Liver (tissue), 9 donors: ENCODE measurements around the gene L3MBTL3. TPM values are rescaled to one million over a fixed set of nuclear protein-coding genes. Genes with fewer than 3 reads are reported as not detected.

Experiments
- DNase-seq: peaks from one replicate; pipeline ENCODE4 v3.0.0-alpha.2; 2017; ENCODE audit warnings: low spot score
- H3K27ac ChIP-seq, 2 donors: one replicate each; pipeline ENCODE4 v1.7.0; 2013; ENCODE audit warnings: inconsistent platforms in 2 of 2, low read length in 2 of 2, control low read depth in 1 of 2, low read depth in 1 of 2, mild to moderate bottlenecking in 1 of 2
- H3K27me3 ChIP-seq, 4 donors: one replicate each; pipeline versions ENCODE4 v1.6.1 to v1.7.0; 2013; ENCODE audit warnings: low read length in 3 of 4, inconsistent platforms in 1 of 4, mild to moderate bottlenecking in 1 of 4, moderate library complexity in 1 of 4; ENCODE audit not compliant: control insufficient read depth in 4 of 4, insufficient read depth in 4 of 4
- H3K36me3 ChIP-seq, 4 donors: one replicate each; pipeline versions ENCODE4 v1.6.1 to v1.7.0; 2013; ENCODE audit warnings: low read length in 3 of 4, mild to moderate bottlenecking in 3 of 4, low read depth in 1 of 4, moderate library complexity in 1 of 4; ENCODE audit not compliant: control insufficient read depth in 4 of 4, insufficient read depth in 3 of 4
- H3K4me1 ChIP-seq, 4 donors: one replicate each; pipeline versions ENCODE4 v1.6.1 to v1.7.0; 2013; ENCODE audit warnings: low read length in 3 of 4, mild to moderate bottlenecking in 3 of 4, moderate library complexity in 1 of 4; ENCODE audit not compliant: control insufficient read depth in 4 of 4, insufficient read depth in 4 of 4
- H3K4me3 ChIP-seq, 3 donors: one replicate each; pipeline versions ENCODE4 v1.6.1 to v1.7.0; 2013; ENCODE audit warnings: low read length in 3 of 3, control low read depth in 1 of 3, low read depth in 1 of 3, mild to moderate bottlenecking in 1 of 3
- H3K9ac ChIP-seq, 2 donors: one replicate each; pipeline ENCODE4 v1.7.0; 2013; ENCODE audit warnings: low read length in 2 of 2, mild to moderate bottlenecking in 2 of 2, moderate library complexity in 2 of 2, control low read depth in 1 of 2, low read depth in 1 of 2
- H3K9me3 ChIP-seq, 4 donors: one replicate each; pipeline versions ENCODE4 v1.6.1 to v1.7.0; 2013; ENCODE audit warnings: low read length in 3 of 4; ENCODE audit not compliant: control insufficient read depth in 4 of 4
- ATF3 ChIP-seq: IDR thresholded peaks from 2 replicates; pipeline ENCODE4 v1.6.1; 2016; ENCODE audit warnings: antibody characterized with exemption
- CTCF ChIP-seq: fragments of 150-350 bp; IDR thresholded peaks from 2 replicates; pipeline ENCODE4 v1.5.1; 2017; ENCODE audit warnings: improper control_type of control experiment, low read depth, low read length; ENCODE audit not compliant: missing input control
- EGR1 ChIP-seq, 2 donors: IDR thresholded peaks; 2 replicates each; pipeline ENCODE4 v1.6.1; 2016 to 2018; ENCODE audit warnings: antibody characterized with exemption in 2 of 2, low read depth in 2 of 2
- FOXA1 ChIP-seq: IDR thresholded peaks from 2 replicates; pipeline ENCODE4 v1.6.1; 2016; ENCODE audit warnings: antibody characterized with exemption
- FOXA2 ChIP-seq: IDR thresholded peaks from 2 replicates; pipeline ENCODE4 v1.6.1; 2016; ENCODE audit warnings: antibody characterized with exemption
- HNF4A ChIP-seq, 2 donors: conservative IDR thresholded peaks; 2 replicates each; pipeline ENCODE4 v1.6.1; 2016; ENCODE audit warnings: antibody characterized with exemption in 2 of 2, mild to moderate bottlenecking in 2 of 2
- HNF4G ChIP-seq: IDR thresholded peaks from 2 replicates; pipeline ENCODE4 v1.6.1; 2016; ENCODE audit warnings: antibody characterized with exemption
- JUND ChIP-seq, 2 donors: IDR thresholded peaks; 2 replicates each; pipeline ENCODE4 v1.6.1; 2016; ENCODE audit warnings: antibody characterized with exemption in 2 of 2
- MAX ChIP-seq: IDR thresholded peaks from 2 replicates; pipeline ENCODE4 v1.6.1; 2016; ENCODE audit warnings: antibody characterized with exemption
- NR2F2 ChIP-seq: IDR thresholded peaks from 2 replicates; pipeline ENCODE4 v1.6.1; 2016; ENCODE audit warnings: antibody characterized with exemption
- RAD21 ChIP-seq, 2 donors: IDR thresholded peaks; 2 replicates each; pipeline ENCODE4 v1.6.1; 2016; ENCODE audit warnings: antibody characterized with exemption in 2 of 2, mild to moderate bottlenecking in 2 of 2
- REST ChIP-seq: IDR thresholded peaks from 2 replicates; pipeline ENCODE4 v1.6.1; 2016; ENCODE audit warnings: antibody characterized with exemption, mild to moderate bottlenecking
- RXRA ChIP-seq, 2 donors: IDR thresholded peaks; 2 replicates each; pipeline ENCODE4 v1.6.1; 2017 to 2018; ENCODE audit warnings: antibody characterized with exemption in 2 of 2, mild to moderate bottlenecking in 1 of 2
- SP1 ChIP-seq: IDR thresholded peaks from 2 replicates; pipeline ENCODE4 v1.6.1; 2018; ENCODE audit warnings: antibody characterized with exemption, mild to moderate bottlenecking
- TAF1 ChIP-seq: conservative IDR thresholded peaks from 2 replicates; pipeline ENCODE4 v1.6.1; 2016; ENCODE audit warnings: antibody characterized with exemption, mild to moderate bottlenecking
- YY1 ChIP-seq: IDR thresholded peaks from 2 replicates; pipeline ENCODE4 v1.6.1; 2016; ENCODE audit warnings: antibody characterized with exemption, mild to moderate bottlenecking
- ZBTB33 ChIP-seq: IDR thresholded peaks from 2 replicates; pipeline ENCODE4 v1.6.1; 2016; ENCODE audit warnings: antibody characterized with exemption
- WGBS: extraction: QIAGEN DNeasy Blood & Tissue Kit; methylation state at CpG from one replicate; pipeline ENCODE4 v1.1.7; 2013; 5-methylcytosine and 5-hydroxymethylcytosine counted together
- polyA plus RNA-seq, 2 donors: library from polyadenylated mRNA; stranded (reverse) in 1 of 2; unstranded in 1 of 2; fragments of 200-250 nt in 1 of 2; fragments of >200 nt in 1 of 2; fragmentation: Nextera tagmentation in 1 of 2; extraction: Ambion mirVana in 1 of 2; gene quantifications; one replicate each; pipeline versions ENCODE4 v1.2.1 to v1.2.3, GENCODE V29; 2013 to 2015
- total RNA-seq, 2 donors: library from RNA; depleted of rRNA; stranded (reverse); fragments of >200 nt; gene quantifications; one replicate each; pipeline ENCODE4 v1.2.3, GENCODE V29; 2014
- donor health status: healthy.
- donor health status: healthy.
- donor health status: healthy.
- donor health status: healthy.
- donor health status: healthy.

Gene L3MBTL3
- total and polyA plus RNA-seq, 4 donors, result 1.9 to 9.2 (median 3.7) TPM

GRCh38 chr6:130043344-130043743 is 25.0 kb downstream of the L3MBTL3 start (continued):
- TF ChIP-seq ZBTB33 (peak; percentile 89), EGR1 (IDR thresholded peaks at IDR 0.05; ENCODE audit: low read depth in 2 of 2) (peak in 1 of 2 donors; percentile 43), TAF1 (no peak), NR2F2 (peak; percentile 75), HNF4G (peak; percentile 99), MAX (peak; percentile 83), FOXA2 (peak; percentile 64), RXRA (IDR thresholded peaks at IDR 0.05) (peak; percentile 93 to 95), YY1 (peak; percentile 94), SP1 (peak; percentile 99), RAD21 (IDR thresholded peaks at IDR 0.05) (peak; percentile 38)

- 92% methylated on average over 2 of the region's 2 CpGs for WGBS
- Histone ChIP-seq H3K9ac (no peak overlapping the region), H3K4me3 (no peak overlapping the region), H3K36me3 (peaks cover 0 to 7% (median 3%) of the 10 kb centered on the region in 4 donors), H3K4me1 (peaks cover 0 to 13% (median 4%) of the 10 kb centered on the region in 4 donors), H3K27me3 (no peaks in the 10 kb centered on the region), H3K9me3 (no peaks in the 10 kb centered on the region), H3K27ac (no peak overlapping the region)
- TF ChIP-seq CTCF, result no peak
- no peak for DNase-seq
These were observed 27.2 kb downstream of the L3MBTL3 start for GRCh38 chr6:130045622-130046021.

- H3K9ac ChIP-seq, result no peak overlapping the region
- peaks cover 0 to 13% (median 4%) of the 10 kb centered on the region in 4 donors for H3K4me1 ChIP-seq
- H3K9me3 ChIP-seq, result no peaks in the 10 kb centered on the region
- H3K27ac ChIP-seq, result no peak overlapping the region
- DNase-seq, result no peak
- peaks cover 3 to 8% (median 5%) of the 10 kb centered on the region in 4 donors for H3K36me3 ChIP-seq
- WGBS, result 90% methylated on average over 1 of the region's 1 CpG
- H3K4me3 ChIP-seq, result no peak overlapping the region
- H3K27me3 ChIP-seq, result no peaks in the 10 kb centered on the region
- no peak for TF ChIP-seq SP1
- no peak for TF ChIP-seq HNF4G
- no peak for TF ChIP-seq FOXA2
- TF ChIP-seq JUND (IDR thresholded peaks at IDR 0.05), result no peak
- no peak for TF ChIP-seq EGR1 (IDR thresholded peaks at IDR 0.05; ENCODE audit: low read depth in 2 of 2)
- TF ChIP-seq CTCF, result no peak
- no peak for TF ChIP-seq ZBTB33
- TF ChIP-seq RAD21 (IDR thresholded peaks at IDR 0.05), result no peak
- no peak for TF ChIP-seq HNF4A (conservative IDR thresholded peaks at IDR 0.05)
- TF ChIP-seq REST, result no peak
- no peak for TF ChIP-seq YY1
- TF ChIP-seq NR2F2, result no peak
- no peak for TF ChIP-seq ATF3
- TF ChIP-seq FOXA1, result no peak
- no peak for TF ChIP-seq RXRA (IDR thresholded peaks at IDR 0.05)
- no peak for TF ChIP-seq TAF1
- TF ChIP-seq MAX, result no peak
These were observed 28.3 kb downstream of the L3MBTL3 start for GRCh38 chr6:130046671-130047070.
